ENCODE measurements around the gene CDCA4. TPM values are rescaled to one million over a fixed set of nuclear protein-coding genes. Genes with fewer than 3 reads are reported as not detected.

CDCA4 gene
- total and polyA plus RNA-seq, 2 experiments from 2014 or later = 34.5 to 47.7 TPM

GRCh38 chr14:105021656-105022275 is 883 bp upstream of the CDCA4 start:
- H3K4me3 ChIP-seq = peak overlapping the region; percentile 51
- peaks cover 10% of the 10 kb centered on the region for H3K4me1 ChIP-seq (ENCODE audit: low read depth)
- peak; percentile 42 to 58 for DNase-seq (ENCODE audit: low read depth in 1 of 2, low spot score in 1 of 2)
- no peaks in the 10 kb centered on the region for H3K9me3 ChIP-seq (ENCODE audit: low read depth)
- H3K27ac ChIP-seq = peak overlapping the region; percentile 95
- H3K36me3 ChIP-seq = no peaks in the 10 kb centered on the region
- H3K27me3 ChIP-seq = no peaks in the 10 kb centered on the region
- peak; percentile 12 for TF ChIP-seq CTCF (IDR thresholded peaks at IDR 0.05; ENCODE audit: low read depth, low read length)

GRCh38 chr14:105019861-105020814 is 745 bp downstream of the CDCA4 start:
- Histone ChIP-seq H3K36me3 (no peaks in the 10 kb centered on the region), H3K4me3 (peak overlapping the region; percentile 86), H3K4me1 (ENCODE audit: low read depth) (peaks cover 23% of the 10 kb centered on the region), H3K27me3 (no peaks in the 10 kb centered on the region), H3K27ac (peak overlapping the region; percentile 96), H3K9me3 (ENCODE audit: low read depth) (no peaks in the 10 kb centered on the region)
- DNase-seq (ENCODE audit: low read depth in 1 of 2, low spot score in 1 of 2) = peak; percentile 46 to 74
- TF ChIP-seq CTCF (IDR thresholded peaks at IDR 0.05; ENCODE audit: low read depth, low read length) = no peak

GRCh38 chr14:105018414-105018813 is 2.5 kb downstream of the CDCA4 start:
- DNase-seq (ENCODE audit: low read depth in 1 of 2, low spot score in 1 of 2) = no peak
- Histone ChIP-seq H3K4me1 (ENCODE audit: low read depth) (peaks cover 34% of the 10 kb centered on the region), H3K27ac (no peak overlapping the region), H3K9me3 (ENCODE audit: low read depth) (no peaks in the 10 kb centered on the region), H3K27me3 (no peaks in the 10 kb centered on the region), H3K36me3 (no peaks in the 10 kb centered on the region), H3K4me3 (no peak overlapping the region)
- no peak for TF ChIP-seq CTCF (IDR thresholded peaks at IDR 0.05; ENCODE audit: low read depth, low read length)

- H3K4me3 ChIP-seq = no peak overlapping the region
- peaks cover 54% of the 10 kb centered on the region for H3K4me1 ChIP-seq (ENCODE audit: low read depth)
- no peaks in the 10 kb centered on the region for H3K27me3 ChIP-seq
- no peaks in the 10 kb centered on the region for H3K9me3 ChIP-seq (ENCODE audit: low read depth)
- peaks cover under 1% of the 10 kb centered on the region for H3K36me3 ChIP-seq
- TF ChIP-seq CTCF (IDR thresholded peaks at IDR 0.05; ENCODE audit: low read depth, low read length) = no peak
- DNase-seq (ENCODE audit: low read depth in 1 of 2, low spot score in 1 of 2) = no peak
- no peak overlapping the region for H3K27ac ChIP-seq
Observed at GRCh38 chr14:105015905-105016304, 5.0 kb downstream of the CDCA4 start.

GRCh38 chr14:105015242-105015641 is 5.6 kb downstream of the CDCA4 start:
- H3K9me3 ChIP-seq (ENCODE audit: low read depth) = no peaks in the 10 kb centered on the region
- H3K27ac ChIP-seq = peak overlapping the region; percentile 27
- H3K36me3 ChIP-seq = peaks cover 7% of the 10 kb centered on the region
- DNase-seq (ENCODE audit: low read depth in 1 of 2, low spot score in 1 of 2) = no peak
- H3K27me3 ChIP-seq = no peaks in the 10 kb centered on the region
- H3K4me3 ChIP-seq = no peak overlapping the region
- no peak for TF ChIP-seq CTCF (IDR thresholded peaks at IDR 0.05; ENCODE audit: low read depth, low read length)
- peaks cover 61% of the 10 kb centered on the region for H3K4me1 ChIP-seq (ENCODE audit: low read depth)

All from cardiac muscle cell (in vitro differentiated cells and primary cell).